ENCODE measurements around the gene IDI1.
A peak's percentile ranks its signal among the peaks of the same experiment; 100 is the strongest.
"Not testable (repeated sequence)": the region's sequence is repeated elsewhere in the genome, so short reads cannot be mapped to it uniquely, and the experiment has no call there.

Gene IDI1

GRCh38 chr10:1064964-1065247 lies 16.0 kb upstream of the IDI1 start:
- DNase-seq (ENCODE audit: low read depth in 4 of 4, low spot score in 1 of 4), result no peak

DNA sequence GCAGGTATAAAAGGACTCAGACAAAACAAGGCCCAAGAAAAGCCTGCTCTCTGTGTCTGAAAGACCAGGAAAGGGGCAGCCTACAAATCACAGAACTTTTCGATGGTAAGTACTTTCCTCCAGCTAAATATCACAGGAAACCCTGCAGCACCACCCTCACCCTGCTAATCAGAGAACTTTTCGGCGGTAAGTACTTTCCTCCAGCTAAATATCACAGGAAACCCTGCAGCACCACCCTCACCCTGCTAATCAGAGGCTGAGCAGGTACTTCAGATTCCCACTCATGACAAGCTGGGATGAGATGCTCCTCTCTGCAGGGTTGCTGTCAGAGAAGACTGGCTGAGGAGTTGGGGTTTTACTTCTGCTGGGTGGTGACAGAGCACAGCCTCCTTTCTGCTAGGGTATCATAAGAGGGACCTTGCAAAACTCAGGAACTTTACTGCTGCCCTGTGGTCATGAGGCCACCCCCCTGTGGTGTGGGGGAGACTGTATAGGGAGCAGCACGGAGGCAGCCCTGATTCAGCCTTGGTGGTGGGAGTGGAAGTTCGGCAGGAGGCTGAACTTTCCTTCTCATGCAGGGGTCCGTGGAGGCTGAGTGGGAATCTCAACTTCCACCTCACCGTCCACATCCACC lies 14.4 kb upstream of the IDI1 start:
- DNase-seq (ENCODE audit: low read depth in 4 of 4, low spot score in 1 of 4), result no peak

- no peak for DNase-seq (ENCODE audit: low read depth in 4 of 4, low spot score in 1 of 4)
Measured at GRCh38 chr10:1061930-1062774, 13.2 kb upstream of the IDI1 start.

DNA sequence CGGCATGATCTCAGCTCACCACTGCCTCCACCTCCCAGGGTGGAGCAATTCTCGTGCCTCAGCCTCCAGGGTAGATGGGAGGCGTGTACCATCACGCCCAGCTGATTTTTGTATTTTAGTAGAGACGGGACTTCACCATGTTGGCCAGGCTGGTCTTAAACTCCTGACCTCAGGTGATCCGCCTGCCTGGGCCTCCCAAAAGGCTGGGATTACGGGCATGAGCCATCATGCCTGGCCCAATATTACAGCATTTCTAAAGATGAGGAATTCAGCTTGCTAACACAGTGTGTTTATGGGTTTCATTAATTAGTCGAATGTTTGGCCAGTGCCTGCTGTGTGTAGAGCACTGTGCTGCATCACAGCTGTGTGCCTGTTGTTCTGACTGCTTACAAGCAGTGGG lies 11.0 kb upstream of the IDI1 start:
- no peak for DNase-seq (ENCODE audit: low read depth in 4 of 4, low spot score in 1 of 4)

GRCh38 chr10:1058017-1058416 lies 9.1 kb upstream of the IDI1 start:
- no peak for DNase-seq (ENCODE audit: low read depth in 4 of 4, low spot score in 1 of 4)

GRCh38 chr10:1057106-1057657 lies 8.3 kb upstream of the IDI1 start:
- no peak for DNase-seq (ENCODE audit: low read depth in 4 of 4, low spot score in 1 of 4)

DNA sequence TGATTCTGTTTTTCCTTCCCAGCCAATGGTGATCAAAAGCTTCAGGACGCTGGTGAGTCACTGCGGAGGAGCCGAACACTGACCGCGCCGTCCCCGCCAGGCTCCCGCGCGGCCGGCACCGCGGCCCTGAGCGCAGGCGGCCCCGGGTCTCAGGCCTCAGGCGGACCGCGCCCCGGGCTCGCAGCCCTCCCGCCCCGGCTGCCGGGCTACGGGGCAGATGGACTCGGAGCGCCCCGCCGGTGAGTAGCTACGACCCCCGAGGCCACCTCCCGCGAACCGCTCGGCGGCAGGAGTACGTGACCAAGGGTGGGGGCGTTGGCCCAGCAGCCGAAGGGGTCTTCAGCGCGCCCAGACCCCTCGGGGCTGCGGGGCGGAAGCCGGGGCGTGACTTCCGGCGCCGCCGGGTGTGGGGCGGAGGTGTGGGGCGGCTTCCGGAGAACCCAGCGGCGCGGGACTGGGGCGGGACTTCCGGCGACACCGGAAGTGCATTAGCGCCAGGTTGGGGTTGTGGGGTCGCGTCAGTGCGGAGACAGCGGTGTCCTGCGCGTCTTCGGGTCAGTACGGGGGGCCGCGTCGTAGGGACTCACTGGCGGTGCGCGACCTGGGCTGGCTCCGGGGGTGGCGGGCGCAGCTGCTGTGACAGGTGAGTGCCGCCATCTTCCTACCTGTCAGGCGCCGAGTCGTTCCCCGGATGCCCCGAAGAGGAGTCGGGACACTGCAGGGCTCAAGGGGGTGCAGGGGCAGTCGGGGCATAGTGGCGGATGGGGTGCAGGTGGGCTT lies 7.6 kb upstream of the IDI1 start, which contains the start of gene WDR37:
Gene WDR37, plus strand, starts transcription at position 60 of the 780 bp plus-strand sequence. CDS start 15,771 bp downstream, outside the sequence.
- DNase-seq (ENCODE audit: low read depth in 4 of 4, low spot score in 1 of 4), result peak; percentile 75 to 83 (median 81)

DNA sequence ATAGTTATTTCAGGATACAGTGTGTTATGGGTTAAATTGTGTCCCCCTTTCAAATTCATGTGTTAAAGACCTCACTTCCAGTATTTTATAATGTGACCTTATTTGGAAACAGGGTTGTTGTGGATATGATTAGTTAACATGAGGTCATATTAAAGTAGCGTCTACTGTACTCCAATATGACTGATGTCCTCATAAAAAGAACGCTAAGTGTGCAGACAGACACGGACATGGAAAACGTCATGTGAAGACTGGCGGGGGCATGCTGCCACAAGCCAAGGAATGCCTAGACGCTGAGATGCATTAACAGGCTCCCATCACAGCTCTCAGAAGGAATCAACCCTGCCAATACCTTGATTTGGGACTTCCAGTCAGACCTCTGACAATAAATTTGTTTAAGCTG lies 5.8 kb upstream of the IDI1 start:
- no peak for DNase-seq (ENCODE audit: low read depth in 4 of 4, low spot score in 1 of 4)

DNA sequence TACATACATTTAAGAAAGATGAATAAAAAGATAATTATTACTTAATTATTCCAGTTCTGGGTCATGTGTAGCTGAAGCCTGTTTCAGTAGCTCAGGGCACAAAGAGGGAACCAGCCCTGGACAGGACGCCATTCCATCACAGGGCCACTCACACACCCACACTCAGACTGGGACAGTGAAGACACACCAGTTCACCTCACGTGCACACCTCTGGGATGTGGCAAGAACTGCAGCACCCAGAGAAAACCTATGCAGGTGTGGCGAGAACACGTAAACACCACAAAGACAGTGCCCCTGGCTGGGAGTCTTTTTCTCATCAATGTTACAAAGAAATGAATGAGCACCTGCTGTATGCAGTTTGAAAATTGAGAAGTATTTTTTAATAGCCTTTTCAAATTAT lies 1.6 kb upstream of the IDI1 start:
- DNase-seq (ENCODE audit: low read depth in 4 of 4, low spot score in 1 of 4), result no peak

DNA sequence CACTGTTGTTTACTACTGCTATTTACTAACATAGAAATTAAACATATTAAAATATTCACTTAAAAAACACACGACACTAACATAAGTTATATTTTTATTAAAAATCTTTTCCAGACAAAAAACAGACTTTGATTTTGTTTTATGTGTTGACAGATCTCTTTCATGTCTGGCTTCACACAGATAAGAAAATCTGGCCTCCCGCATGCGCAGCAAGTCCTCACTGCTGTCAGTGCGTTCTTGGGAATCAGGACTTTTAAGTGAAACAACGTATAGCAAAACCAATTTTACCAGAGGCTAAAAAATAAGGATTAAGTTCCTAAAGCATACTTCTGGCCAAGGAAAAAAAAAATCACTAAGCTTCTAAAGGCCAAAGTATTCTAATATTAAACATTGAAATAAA lies 1.2 kb upstream of the IDI1 start:
- DNase-seq (ENCODE audit: low read depth in 4 of 4, low spot score in 1 of 4), result no peak

DNA sequence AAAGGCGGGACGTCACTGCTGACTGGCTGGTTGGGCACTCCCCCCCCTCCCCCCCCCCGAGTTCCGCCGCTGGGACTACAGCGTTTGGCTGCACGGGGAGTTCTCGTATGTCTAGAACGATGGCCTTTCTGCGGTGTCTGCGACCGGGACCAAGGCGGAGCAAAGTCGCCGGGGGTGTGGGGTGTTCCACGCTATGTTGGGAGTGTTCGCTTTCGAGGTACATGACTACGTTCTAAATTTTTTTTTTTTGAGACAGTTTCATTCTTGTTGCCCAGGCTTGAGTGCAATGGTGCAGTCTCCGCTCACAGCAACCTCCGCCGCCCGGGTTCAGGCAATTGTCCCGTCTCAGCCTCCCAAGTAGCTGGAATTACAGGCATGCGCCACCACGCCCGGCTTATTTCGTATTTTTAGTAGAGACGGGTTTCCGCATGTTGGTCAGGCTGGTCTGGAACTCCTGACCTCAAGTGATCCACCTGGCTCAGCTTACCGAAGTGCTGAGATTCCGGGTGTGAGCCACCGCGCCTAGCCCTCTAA lies 573 bp upstream of the IDI1 start:
- DNase-seq (ENCODE audit: low read depth in 4 of 4, low spot score in 1 of 4), result no peak

DNA sequence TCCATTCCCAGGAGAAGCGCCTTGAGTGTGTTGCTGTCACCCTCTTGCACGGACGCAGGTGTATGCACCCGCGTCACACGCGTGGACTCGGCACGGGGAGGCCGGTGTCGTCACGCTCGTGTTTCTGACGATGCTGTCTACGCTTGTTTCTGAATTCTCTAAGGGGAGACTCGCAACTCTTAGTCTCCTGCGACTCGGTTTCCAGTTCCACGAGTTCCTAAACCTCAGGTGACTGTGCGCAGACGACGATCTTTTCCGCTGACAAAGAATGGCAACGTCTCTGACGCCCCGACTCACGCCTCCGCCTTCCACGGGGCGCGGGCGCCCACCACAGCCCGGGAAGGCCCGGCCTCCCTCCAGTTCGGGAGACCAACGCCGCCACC lies 579 bp downstream of the IDI1 start:
- DNase-seq (ENCODE audit: low read depth in 4 of 4, low spot score in 1 of 4), result no peak

DNA sequence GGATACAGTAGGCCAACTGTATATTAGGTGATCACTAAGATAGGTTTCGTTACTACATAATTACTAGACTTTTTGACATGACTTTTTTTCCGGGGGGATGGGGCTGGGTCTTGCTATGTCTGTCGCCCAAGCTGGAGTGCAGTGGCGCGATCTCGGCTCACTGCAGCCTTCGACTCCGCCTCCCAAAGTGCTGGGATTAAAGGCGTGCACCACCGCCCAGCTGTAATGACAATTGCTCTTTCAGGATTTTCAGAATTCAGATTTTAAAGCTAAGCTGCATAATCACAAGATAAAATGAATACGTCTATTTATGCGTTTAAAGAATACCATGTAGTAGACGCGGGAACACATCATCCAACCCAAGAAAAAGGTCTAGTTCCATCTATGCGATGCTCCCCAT lies 982 bp downstream of the IDI1 start:
- no peak for DNase-seq (ENCODE audit: low read depth in 4 of 4, low spot score in 1 of 4)

GRCh38 chr10:1045415-1045814 lies 3.5 kb downstream of the IDI1 start:
- DNase-seq (ENCODE audit: low read depth in 4 of 4, low spot score in 1 of 4), result no peak

DNA sequence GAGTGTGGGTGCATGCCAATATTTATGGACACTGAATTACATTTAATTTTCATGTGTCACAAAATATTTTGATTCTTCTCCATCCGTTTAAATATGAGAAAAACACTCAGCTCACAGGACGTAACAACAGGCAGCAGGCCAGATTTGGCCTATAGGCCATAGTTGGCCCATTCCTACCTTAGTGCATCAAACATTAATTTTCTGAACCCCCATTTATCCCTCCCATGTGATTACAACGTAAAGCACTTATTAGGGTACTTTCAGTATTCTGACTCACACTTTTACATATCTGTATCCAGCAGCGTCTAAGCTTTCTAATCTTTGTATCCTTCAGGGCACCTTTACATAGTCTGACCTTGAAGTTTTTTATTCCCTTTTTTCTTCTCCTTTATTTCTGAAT lies 4.0 kb downstream of the IDI1 start:
- no peak for DNase-seq (ENCODE audit: low read depth in 4 of 4, low spot score in 1 of 4)

- no peak for DNase-seq (ENCODE audit: low read depth in 4 of 4, low spot score in 1 of 4)
Measured at GRCh38 chr10:1044146-1044545, 4.8 kb downstream of the IDI1 start.

DNA sequence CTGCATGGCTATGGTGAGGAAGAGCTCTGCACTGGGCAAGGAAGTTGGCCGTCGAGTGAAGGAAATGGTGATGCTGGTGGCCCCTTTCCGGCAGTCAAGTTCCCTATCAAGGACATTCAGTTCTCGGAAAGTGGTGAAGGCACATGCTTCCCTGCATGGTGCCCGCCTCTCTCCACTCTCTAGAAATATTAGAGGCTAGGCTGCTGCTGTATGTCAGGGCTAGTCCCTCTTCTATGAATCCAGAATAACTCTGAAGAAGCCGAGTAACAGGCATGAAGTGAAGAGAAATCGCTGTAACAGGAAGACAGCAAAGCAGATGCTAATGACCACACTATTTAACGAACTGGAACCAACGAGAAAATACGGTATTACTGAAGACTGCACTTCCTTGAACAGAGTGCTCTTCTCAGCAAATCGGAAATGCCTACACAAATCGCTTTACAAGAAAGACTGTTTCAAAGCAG lies 5.4 kb downstream of the IDI1 start:
- no peak for DNase-seq (ENCODE audit: low read depth in 4 of 4, low spot score in 1 of 4)

DNA sequence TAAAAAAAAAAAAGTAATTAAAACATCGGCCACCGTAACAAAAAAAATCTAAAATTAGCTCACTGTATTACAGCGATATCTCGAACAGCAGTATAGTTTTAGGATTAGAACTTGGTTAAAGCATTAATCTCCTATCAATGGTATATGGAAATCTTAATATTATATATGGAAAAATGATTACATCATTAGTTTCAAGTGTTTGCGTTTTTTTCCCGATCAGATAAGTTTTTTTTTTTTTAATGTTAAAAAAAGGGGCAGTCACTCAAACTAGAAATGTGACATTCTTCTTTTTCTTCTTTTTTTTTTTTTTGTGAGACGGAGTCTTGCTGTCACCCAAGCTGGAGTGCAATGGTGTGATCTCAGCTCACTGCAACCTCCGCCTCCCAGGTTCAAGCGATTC lies 7.4 kb downstream of the IDI1 start:
- no peak for DNase-seq (ENCODE audit: low read depth in 4 of 4, low spot score in 1 of 4)

- no peak for DNase-seq (ENCODE audit: low read depth in 4 of 4, low spot score in 1 of 4)
Measured at GRCh38 chr10:1040133-1040532, 8.8 kb downstream of the IDI1 start.

- DNase-seq (ENCODE audit: low read depth in 4 of 4, low spot score in 1 of 4), result not testable (repeated sequence)
Measured at GRCh38 chr10:1038769-1039168, 10.2 kb downstream of the IDI1 start.

DNA sequence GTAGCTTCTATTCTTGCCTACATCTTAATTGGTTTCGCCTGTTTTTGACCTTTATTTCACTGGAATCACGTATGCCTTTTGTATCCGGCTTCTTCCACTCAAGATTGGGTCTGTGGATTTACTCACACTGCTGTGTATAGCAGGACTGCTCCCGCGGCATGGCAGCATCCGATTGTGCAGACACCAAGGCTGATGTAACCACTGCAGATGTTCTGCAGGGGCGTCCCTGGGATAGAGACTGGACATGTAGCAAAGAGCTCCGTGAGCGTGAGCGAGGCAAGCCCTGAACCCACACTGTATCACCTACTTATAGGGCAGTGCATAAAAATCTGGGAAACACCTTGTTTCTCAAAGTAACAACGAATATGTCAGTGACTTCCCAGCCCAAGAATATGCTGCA lies 11.8 kb downstream of the IDI1 start:
- DNase-seq (ENCODE audit: low read depth in 4 of 4, low spot score in 1 of 4), result no peak
